CD4-positive, alpha-beta T cell treated with Interleukin-15 for 4 hours (primary cell): ENCODE measurements around the gene CLEC4A.
"Not testable (repeated sequence)": the region's sequence is repeated elsewhere in the genome, so short reads cannot be mapped to it uniquely, and the experiment has no call there.

Experiments
- DNase-seq: peaks from one replicate; pipeline ENCODE4 v3.0.0-alpha.2; 2020; ENCODE audit warnings: low spot score

CLEC4A gene

DNA sequence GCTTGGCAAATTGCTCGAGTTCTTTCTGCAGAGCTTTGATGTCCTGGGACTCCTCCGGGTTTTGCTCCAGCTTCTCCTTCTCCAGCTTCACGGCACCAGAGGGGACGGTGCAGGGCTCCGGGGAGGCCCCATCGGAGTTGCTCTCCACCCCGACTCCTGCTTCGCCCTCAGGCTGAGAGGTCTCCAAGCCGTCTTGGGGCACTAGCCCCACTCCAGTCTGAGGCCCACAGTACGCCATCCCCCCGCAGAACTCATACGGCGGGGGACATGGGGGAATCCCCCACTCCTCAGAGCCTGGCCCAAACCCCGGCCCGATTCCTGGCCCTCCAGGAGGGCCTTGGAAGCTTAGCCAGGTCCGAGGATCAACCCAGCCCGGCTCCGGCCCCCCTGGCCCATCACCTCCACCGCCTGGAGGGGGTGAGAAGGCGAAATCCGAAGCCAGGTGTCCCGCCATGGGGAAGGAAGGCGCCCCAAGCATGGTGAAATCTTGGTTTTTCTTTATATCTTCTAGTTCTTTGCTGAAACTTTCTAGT, 11.0 kb downstream of the CLEC4A start:
- DNase-seq, result not testable (repeated sequence)

DNA sequence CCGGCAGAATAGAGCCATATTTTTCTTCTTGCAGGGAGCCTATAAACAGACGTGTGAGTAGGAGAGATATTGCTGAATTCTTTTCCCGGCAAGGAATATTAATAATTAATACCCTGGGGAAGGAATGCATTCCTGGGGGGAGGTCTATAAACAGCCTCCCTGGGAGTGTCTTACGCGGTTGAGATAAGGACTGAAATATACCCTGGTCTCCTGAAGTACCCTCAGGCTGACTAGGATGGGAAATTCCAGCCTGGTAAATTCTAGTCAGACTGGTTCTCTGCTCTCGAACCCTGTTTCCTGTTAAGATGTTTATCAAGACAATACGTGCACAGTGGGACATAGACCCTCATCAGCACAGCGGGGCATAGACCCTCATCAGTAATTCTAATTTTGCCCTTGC, 18.2 kb downstream of the CLEC4A start:
- DNase-seq, result not testable (repeated sequence)

- no peak for DNase-seq
Observed at GRCh38 chr12:8143261-8143660, 19.8 kb downstream of the CLEC4A start.

GRCh38 chr12:8145754-8146441, 22.5 kb downstream of the CLEC4A start:
- no peak for DNase-seq

DNA sequence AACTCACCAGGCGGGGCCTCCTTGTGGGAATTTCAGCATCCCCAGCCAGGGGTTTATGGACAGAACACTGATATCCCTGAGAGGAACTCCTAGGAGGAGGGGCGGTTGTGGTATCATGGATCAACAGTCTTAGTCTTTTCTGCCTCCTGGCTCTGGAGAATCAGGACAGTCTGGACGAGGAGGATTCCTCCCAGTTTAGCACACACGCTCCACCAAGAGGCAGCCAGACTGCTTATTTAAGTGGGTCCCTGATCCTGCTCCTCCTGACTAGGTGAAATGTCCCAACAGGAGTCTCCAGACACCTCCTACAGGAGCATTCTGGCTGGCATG, 23.0 kb downstream of the CLEC4A start:
- DNase-seq, result no peak

GRCh38 chr12:8154526-8154925, 31.1 kb downstream of the CLEC4A start:
- DNase-seq, result no peak

- DNase-seq, result no peak
Observed at GRCh38 chr12:8156416-8156815, 33.0 kb downstream of the CLEC4A start.

GRCh38 chr12:8156845-8157244, 33.4 kb downstream of the CLEC4A start, which contains the start of gene ZNF705A:
Gene ZNF705A (plus strand): TSS chr12:8157015. CDS start chr12:8172626, 15,611 bp downstream.
- no peak for DNase-seq

DNA sequence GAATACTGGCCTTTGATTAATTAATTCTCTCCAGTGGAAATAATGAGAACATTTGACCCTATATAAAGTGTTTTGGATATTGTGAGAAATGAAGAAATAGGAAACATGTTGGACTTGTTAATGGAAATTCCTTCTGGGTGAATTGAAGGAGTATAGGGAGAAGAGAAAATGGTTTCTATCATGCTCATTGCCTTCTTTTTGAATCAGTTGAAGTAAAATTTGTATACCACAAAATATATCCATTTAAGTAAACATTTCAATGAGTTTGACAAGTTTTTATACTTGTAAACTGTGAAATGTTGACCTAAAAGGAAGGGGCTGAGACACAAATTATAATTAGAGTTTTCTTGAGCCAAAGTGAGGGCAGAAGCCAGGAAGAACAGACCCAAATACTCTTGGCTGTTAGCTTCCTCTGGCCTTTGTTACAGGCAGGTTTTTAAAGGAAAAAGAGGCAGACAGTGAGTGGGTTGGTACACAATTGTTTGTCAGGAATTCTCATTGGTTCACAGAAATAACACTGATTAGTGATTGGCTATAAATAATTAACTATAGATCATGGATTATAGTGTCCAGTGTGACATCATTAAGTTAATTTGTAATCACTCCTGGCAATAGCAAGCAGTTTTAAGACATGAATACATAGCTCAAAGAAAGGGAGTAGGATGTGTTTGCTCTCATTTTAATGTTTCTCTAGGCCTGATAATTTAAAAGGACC, 34.2 kb downstream of the CLEC4A start:
- no peak for DNase-seq

GRCh38 chr12:8172911-8173310, 49.5 kb downstream of the CLEC4A start:
- not testable (repeated sequence) for DNase-seq

- peak; percentile 81 for DNase-seq
Observed at GRCh38 chr12:8179989-8180585, 56.7 kb downstream of the CLEC4A start.

- DNase-seq, result not testable (repeated sequence)
Observed at GRCh38 chr12:8181271-8181670, 57.9 kb downstream of the CLEC4A start.

GRCh38 chr12:8182923-8183322, 59.5 kb downstream of the CLEC4A start:
- not testable (repeated sequence) for DNase-seq

GRCh38 chr12:8183346-8183745, 59.9 kb downstream of the CLEC4A start:
- DNase-seq, result not testable (repeated sequence)

GRCh38 chr12:8184206-8184605, 60.8 kb downstream of the CLEC4A start:
- DNase-seq, result not testable (repeated sequence)

- DNase-seq, result not testable (repeated sequence)
Observed at GRCh38 chr12:8188088-8188487, 64.7 kb downstream of the CLEC4A start.
